Lung (tissue), 12 donors: ENCODE measurements around the gene SEMA3C. TPM values are rescaled to one million over a fixed set of nuclear protein-coding genes. Genes with fewer than 3 reads are reported as not detected.

Source experiments
- ATAC-seq: fragments of 200-7000 bp; cut with Tn5 transposase; one replicate; pipeline ENCODE4 v1.9.1; 2020; ENCODE audit warnings: moderate number of reproducible peaks; ENCODE audit not compliant: insufficient read depth, low FRiP score
- DNase-seq, 3 donors: peaks; one replicate each; pipeline ENCODE4 v3.0.0-alpha.2; 2013 to 2017
- H3K27ac ChIP-seq, 2 donors: one replicate each; pipeline ENCODE4 v1.5.1; 2013; ENCODE audit warnings: mild to moderate bottlenecking in 2 of 2, moderate library complexity in 2 of 2, control low read depth in 1 of 2, inconsistent platforms in 1 of 2, low read depth in 1 of 2, low read length in 1 of 2
- H3K27me3 ChIP-seq, 3 donors: one replicate each; pipeline ENCODE4 v1.5.1; 2013; ENCODE audit warnings: low read length in 2 of 3; ENCODE audit not compliant: control insufficient read depth in 3 of 3, insufficient read depth in 3 of 3
- H3K36me3 ChIP-seq, 4 donors: one replicate each; pipeline ENCODE4 v1.5.1; 2013; ENCODE audit warnings: low read length in 4 of 4, mild to moderate bottlenecking in 1 of 4, moderate library complexity in 1 of 4; ENCODE audit not compliant: control insufficient read depth in 4 of 4, insufficient read depth in 4 of 4
- H3K4me1 ChIP-seq, 5 donors: one replicate each; pipeline ENCODE4 v1.5.1; 2013; ENCODE audit warnings: low read length in 5 of 5, mild to moderate bottlenecking in 2 of 5, moderate library complexity in 1 of 5; ENCODE audit not compliant: control insufficient read depth in 5 of 5, insufficient read depth in 5 of 5
- H3K4me3 ChIP-seq: one replicate; pipeline ENCODE4 v1.5.1; 2013; ENCODE audit warnings: mild to moderate bottlenecking, control low read depth, moderate library complexity
- H3K9ac ChIP-seq, 2 donors: one replicate each; pipeline ENCODE4 v1.5.1; 2013; ENCODE audit warnings: low read length in 2 of 2, control low read depth in 1 of 2; ENCODE audit not compliant: insufficient read depth in 1 of 2
- H3K9me3 ChIP-seq, 4 donors: one replicate each; pipeline ENCODE4 v1.5.1; 2013; ENCODE audit warnings: low read length in 3 of 4, mild to moderate bottlenecking in 1 of 4, moderate library complexity in 1 of 4; ENCODE audit not compliant: control insufficient read depth in 4 of 4, insufficient read depth in 3 of 4
- WGBS, 2 donors: extraction: QIAGEN DNeasy Blood & Tissue Kit; methylation state at CpG; one replicate each; pipeline ENCODE4 v1.1.7; 2013; 5-methylcytosine and 5-hydroxymethylcytosine counted together
- polyA plus RNA-seq, 2 donors: library from polyadenylated mRNA; stranded (reverse); fragments of 200-250 nt; gene quantifications; one replicate each; pipeline ENCODE4 v1.2.1, GENCODE V29; 2013
- total RNA-seq, 2 donors: library from RNA; depleted of rRNA in 1 of 2; stranded (reverse); fragments of >200 nt in 1 of 2; gene quantifications; one replicate each; pipeline ENCODE4 v1.2.1, GENCODE V29; 2014 to 2021
- TF ChIP-seq, protein P1 (sequence below): IDR thresholded peaks from 2 replicates; pipeline ENCODE4 v1.5.1; 2012; ENCODE audit warnings: mild to moderate bottlenecking; ENCODE audit errors: control extremely low read depth, extremely low read depth
- donor health status: control.
- donor health status: control.
- donor health status: Bipolar disorder and iron deficiency.
- donor health status: healthy.
- donor health status: DM: yes; HTN: yes; CAD: no.

SEMA3C gene
- total and polyA plus RNA-seq, 4 donors: 6.9 to 87.2 (median 33.7) TPM

- ATAC-seq: no peak
- Histone ChIP-seq H3K4me3 (no peak overlapping the region), H3K9ac (no peak overlapping the region), H3K9me3 (no peaks in the 10 kb centered on the region), H3K36me3 (peaks cover 0 to 3% (median 1%) of the 10 kb centered on the region in 4 donors), H3K27me3 (no peaks in the 10 kb centered on the region), H3K27ac (no peak overlapping the region), H3K4me1 (peaks cover 0 to 8% (median 0%) of the 10 kb centered on the region in 5 donors)
- TF ChIP-seq, protein P1, sequence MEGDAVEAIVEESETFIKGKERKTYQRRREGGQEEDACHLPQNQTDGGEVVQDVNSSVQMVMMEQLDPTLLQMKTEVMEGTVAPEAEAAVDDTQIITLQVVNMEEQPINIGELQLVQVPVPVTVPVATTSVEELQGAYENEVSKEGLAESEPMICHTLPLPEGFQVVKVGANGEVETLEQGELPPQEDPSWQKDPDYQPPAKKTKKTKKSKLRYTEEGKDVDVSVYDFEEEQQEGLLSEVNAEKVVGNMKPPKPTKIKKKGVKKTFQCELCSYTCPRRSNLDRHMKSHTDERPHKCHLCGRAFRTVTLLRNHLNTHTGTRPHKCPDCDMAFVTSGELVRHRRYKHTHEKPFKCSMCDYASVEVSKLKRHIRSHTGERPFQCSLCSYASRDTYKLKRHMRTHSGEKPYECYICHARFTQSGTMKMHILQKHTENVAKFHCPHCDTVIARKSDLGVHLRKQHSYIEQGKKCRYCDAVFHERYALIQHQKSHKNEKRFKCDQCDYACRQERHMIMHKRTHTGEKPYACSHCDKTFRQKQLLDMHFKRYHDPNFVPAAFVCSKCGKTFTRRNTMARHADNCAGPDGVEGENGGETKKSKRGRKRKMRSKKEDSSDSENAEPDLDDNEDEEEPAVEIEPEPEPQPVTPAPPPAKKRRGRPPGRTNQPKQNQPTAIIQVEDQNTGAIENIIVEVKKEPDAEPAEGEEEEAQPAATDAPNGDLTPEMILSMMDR: no peak
- DNase-seq: no peak
- WGBS, 2 donors: 58 to 78% methylated on average over 1 of the region's 1 CpG
These were observed 177.9 kb downstream of the SEMA3C start for GRCh38 chr7:80740778-80741545.

DNA sequence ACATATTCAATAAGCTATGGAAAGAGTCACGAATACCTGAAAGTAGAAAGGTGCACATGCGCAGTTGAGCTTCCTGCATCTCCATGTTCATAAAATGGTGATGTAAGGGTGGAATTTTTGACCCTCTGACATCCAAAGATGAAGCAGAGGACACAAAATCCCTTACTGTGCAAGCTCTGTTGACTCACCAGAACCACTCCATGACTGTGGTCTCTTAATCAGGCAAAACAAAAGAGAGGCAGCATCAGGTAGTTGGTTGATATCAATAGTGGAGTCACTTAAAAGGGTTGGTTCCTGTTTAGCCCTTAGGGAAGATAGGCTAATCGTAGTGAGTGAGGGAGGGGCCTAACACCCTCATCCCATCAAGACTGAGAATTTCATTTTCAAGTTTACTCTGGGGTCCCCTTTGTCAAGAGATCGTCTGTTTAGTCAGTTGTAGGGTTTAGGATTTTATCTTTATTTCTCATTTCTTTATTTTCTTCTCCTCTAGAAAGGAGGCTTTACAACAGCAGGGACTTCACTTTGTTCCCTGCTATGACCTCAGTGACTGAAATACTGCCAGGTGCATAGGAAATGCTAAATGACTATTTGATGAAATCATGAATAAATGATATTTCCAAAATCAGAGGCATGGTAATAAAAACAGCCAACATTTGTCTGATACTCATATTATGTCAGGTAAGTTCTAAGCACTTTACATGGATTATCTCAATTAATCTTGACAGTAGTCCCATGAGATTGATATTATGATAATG is 182.3 kb downstream of the SEMA3C start:
- ATAC-seq (no peak), DNase-seq (no peak)
- Histone ChIP-seq H3K9ac (no peak overlapping the region), H3K27me3 (no peaks in the 10 kb centered on the region), H3K4me3 (no peak overlapping the region), H3K27ac (no peak overlapping the region), H3K9me3 (no peaks in the 10 kb centered on the region), H3K4me1 (peaks cover 0 to 8% (median 0%) of the 10 kb centered on the region in 5 donors), H3K36me3 (no peaks in the 10 kb centered on the region)
- TF ChIP-seq, protein P1: no peak
- 85 to 92% methylated on average over 4 of the region's 4 CpGs for WGBS, 2 donors

- H3K9me3 ChIP-seq: no peaks in the 10 kb centered on the region
- no peaks in the 10 kb centered on the region for H3K36me3 ChIP-seq
- no peaks in the 10 kb centered on the region for H3K27me3 ChIP-seq
- TF ChIP-seq, protein P1: no peak
- 94 to 98% methylated on average over 12 of the region's 12 CpGs for WGBS, 2 donors
- H3K4me1 ChIP-seq: peaks cover 0 to 4% (median 0%) of the 10 kb centered on the region in 5 donors
- H3K27ac ChIP-seq: no peak overlapping the region
- ATAC-seq (no peak), DNase-seq (no peak)
- no peak overlapping the region for H3K4me3 ChIP-seq
- no peak overlapping the region for H3K9ac ChIP-seq
These were observed 183.5 kb downstream of the SEMA3C start for GRCh38 chr7:80735330-80735729.
